B cell (primary cell): ENCODE measurements around the gene DVL1. TPM values are rescaled to one million over a fixed set of nuclear protein-coding genes. Genes with fewer than 3 reads are reported as not detected.

Source experiments
- ATAC-seq: fragments of 200-7000 bp; cut with Tn5 transposase; one replicate; pipeline ENCODE4 v1.10.0; 2021; ENCODE audit warnings: low read depth, mild to moderate bottlenecking, moderate number of reproducible peaks, moderate library complexity
- CTCF ChIA-PET: fragments of 350-600 bp; sonication (Branson Sonifier 250); formaldehyde crosslinking; loops from one replicate; lab custom pipeline; 2021; ENCODE audit warnings: antibody characterized with exemption, inconsistent platforms; lab: Charles Lee
- POLR2A ChIA-PET: fragments of 350-600 bp; sonication (Branson Sonifier 250); formaldehyde crosslinking; loops from one replicate; lab custom pipeline; 2021; ENCODE audit warnings: antibody characterized with exemption; lab: Charles Lee
- DNase-seq: peaks from one replicate; pipeline ENCODE4 v3.0.0; 2013
- H2AFZ ChIP-seq: 2 replicates; pipeline ENCODE4 v1.6.1; 2012; ENCODE audit warnings: mild to moderate bottlenecking, low read depth, low read length; ENCODE audit not compliant: insufficient read depth, poor library complexity, severe bottlenecking
- H3K27ac ChIP-seq, 2 donors: 1 replicate in 1 of 2; 2 replicates in 1 of 2; pipeline ENCODE4 v1.5.1; 2012 to 2013; ENCODE audit warnings: low read length in 2 of 2, mild to moderate bottlenecking in 2 of 2, moderate library complexity in 1 of 2
- H3K27me3 ChIP-seq, 4 experiments: fragments of 200-600 bp in 1 of 4; sonication (generic) in 1 of 4; replicated peaks in 1 of 4; 1 replicate in 2 of 4; 2 replicates in 2 of 4; pipeline versions ENCODE4 v1.6.1 to v1.7.0; 2013 to 2016; ENCODE audit warnings: low read length in 3 of 4, mild to moderate bottlenecking in 2 of 4, mixed read lengths in 1 of 4, moderate library complexity in 1 of 4; ENCODE audit not compliant: insufficient read depth in 4 of 4, control insufficient read depth in 3 of 4; ENCODE audit errors: control extremely low read depth in 1 of 4
- H3K36me3 ChIP-seq, 2 experiments: replicated peaks in 1 of 2; 1 replicate in 1 of 2; 2 replicates in 1 of 2; pipeline versions ENCODE4 v1.6.1 to v1.7.1; 2013; ENCODE audit warnings: low read length in 1 of 2; ENCODE audit not compliant: insufficient read depth in 2 of 2, control insufficient read depth in 1 of 2; ENCODE audit errors: control extremely low read depth in 1 of 2, extremely low read depth in 1 of 2
- H3K4me1 ChIP-seq, 2 donors: fragments of 200-600 bp in 1 of 2; sonication (generic) in 1 of 2; 1 replicate in 1 of 2; 2 replicates in 1 of 2; pipeline versions ENCODE4 v1.5.1 to v1.6.1; 2013 to 2017; ENCODE audit warnings: low read length in 2 of 2; ENCODE audit not compliant: control insufficient read depth in 2 of 2, insufficient read depth in 2 of 2
- H3K4me2 ChIP-seq: replicated peaks from 2 replicates; pipeline ENCODE3; 2012; ENCODE audit warnings: mild to moderate bottlenecking, low read depth, low read length; ENCODE audit not compliant: poor library complexity, severe bottlenecking
- H3K4me3 ChIP-seq, 5 experiments: fragments of 200-600 bp in 1 of 5; sonication (generic) in 1 of 5; 1 replicate in 3 of 5; 2 replicates in 2 of 5; pipeline versions ENCODE4 v1.5.1 to v1.7.0; 2011 to 2016; ENCODE audit warnings: low read length in 4 of 5, mild to moderate bottlenecking in 4 of 5, low read depth in 2 of 5, control low read depth in 1 of 5, moderate library complexity in 1 of 5; ENCODE audit not compliant: insufficient read depth in 1 of 5; ENCODE audit errors: control extremely low read depth in 1 of 5, extremely low read depth in 1 of 5
- H3K79me2 ChIP-seq: fragments of 200-600 bp; sonication (generic); one replicate; pipeline ENCODE4 v1.6.0; 2016; ENCODE audit warnings: low read length; ENCODE audit not compliant: control insufficient read depth, insufficient read depth
- H3K9ac ChIP-seq: fragments of 200-600 bp; sonication (generic); 2 replicates; pipeline ENCODE4 v1.6.1; 2017; ENCODE audit warnings: mild to moderate bottlenecking, low read length, moderate library complexity
- H3K9me3 ChIP-seq, 3 donors: one replicate each; pipeline versions ENCODE4 v1.6.1 to v1.7.1; 2013; ENCODE audit warnings: low read length in 2 of 3; ENCODE audit not compliant: control insufficient read depth in 2 of 3, insufficient read depth in 1 of 3; ENCODE audit errors: control extremely low read depth in 1 of 3
- H4K20me1 ChIP-seq: 2 replicates; pipeline ENCODE4 v1.6.0; 2012; ENCODE audit warnings: mild to moderate bottlenecking, low read length; ENCODE audit not compliant: insufficient read depth, control insufficient read depth, poor library complexity, severe bottlenecking
- H3K27ac Mint-ChIP-seq: one replicate; pipeline ENCODE4 v1.8.0; 2021; ENCODE audit warnings: mixed read lengths
- H3K27me3 Mint-ChIP-seq: one replicate; pipeline ENCODE4 v1.8.0; 2021; ENCODE audit warnings: mixed read lengths
- H3K4me1 Mint-ChIP-seq: one replicate; pipeline ENCODE4 v1.8.0; 2021; ENCODE audit warnings: mixed read lengths
- H3K4me3 Mint-ChIP-seq: one replicate; pipeline ENCODE4 v1.8.0; 2021; ENCODE audit warnings: mixed read lengths
- H3K9me3 Mint-ChIP-seq: one replicate; pipeline ENCODE4 v1.8.0; 2022; ENCODE audit warnings: mixed read lengths; ENCODE audit not compliant: insufficient read depth
- EZH2 ChIP-seq: IDR thresholded peaks from 2 replicates; pipeline ENCODE4 v1.6.1; 2012; ENCODE audit warnings: borderline replicate concordance, low read depth, mild to moderate bottlenecking, moderate library complexity, low read length; ENCODE audit not compliant: insufficient read depth, poor library complexity, severe bottlenecking
- WGBS: methylation state at CpG from one replicate; pipeline ENCODE4 v1.1.5; 2013; ENCODE audit warnings: missing lambda C conversion rate; ENCODE audit not compliant: insufficient coverage; 5-methylcytosine and 5-hydroxymethylcytosine counted together
- intact Hi-C: fragments of 100-400 bp; cut with micrococcal nuclease; formaldehyde crosslinking; loops from one replicate; pipeline ENCODE4 v1.10.0; 2022
- polyA plus RNA-seq: library from polyadenylated mRNA; depleted of rRNA; stranded (reverse); fragments of >200 nt; gene quantifications from 2 replicates; pipeline ENCODE4 v1.2.3, GENCODE V29; 2012
- total RNA-seq, 2 donors: library from RNA; stranded (reverse); fragments of 120-200 nt in 1 of 2; gene quantifications; 1 replicate in 1 of 2; 2 replicates in 1 of 2; pipeline versions ENCODE4 v1.2.3 to v1.2.4, GENCODE V29; 2013 to 2022
- TF ChIP-seq, protein P1 (sequence below): fragments of 200-600 bp; IDR thresholded peaks from one replicate; pipeline ENCODE4 v1.8.0; 2022; ENCODE audit warnings: antibody characterized with exemption, mild to moderate bottlenecking

DVL1 gene
- total and polyA plus RNA-seq, 2 donors (not counting 1 experiment from before 2014, with no cell fraction given): 46.1 to 53.5 TPM

- POLR2A ChIA-PET: interaction anchor here (0.5 to 1.9 kb wide), 5 partner anchors 11 to 1257 kb away, joined by 3 to 8 read pairs (median 3); no protein-coding TSS in a partner anchor
- peaks cover 11% of the 10 kb centered on the region for H3K4me1 Mint-ChIP-seq
- peak overlapping the region; percentile 50 for H3K27ac Mint-ChIP-seq
- CTCF ChIA-PET: interaction anchor here (0.6 to 4.3 kb wide), 28 partner anchors 9 to 311 kb away, joined by 3 to 118 read pairs (median 5); partner anchors contain the start of genes AGRN, PERM1 and UBE2J2
- no peak overlapping the region for H3K9ac ChIP-seq
- no peaks in the 10 kb centered on the region for H3K9me3 Mint-ChIP-seq
- DNase-seq: peak; percentile 87
- peak; percentile 84 for ATAC-seq
- H3K9me3 ChIP-seq: no peaks in the 10 kb centered on the region
- H3K36me3 ChIP-seq: no peaks in the 10 kb centered on the region
- H3K4me1 ChIP-seq: peaks cover 0 to 16% of the 10 kb centered on the region in 2 donors
- H3K27me3 ChIP-seq: no peaks in the 10 kb centered on the region
- intact Hi-C loops: loop anchor here (2.0 kb wide), 3 partner anchors 169 to 307 kb away; no protein-coding TSS in a partner anchor
- TF ChIP-seq, protein P1, sequence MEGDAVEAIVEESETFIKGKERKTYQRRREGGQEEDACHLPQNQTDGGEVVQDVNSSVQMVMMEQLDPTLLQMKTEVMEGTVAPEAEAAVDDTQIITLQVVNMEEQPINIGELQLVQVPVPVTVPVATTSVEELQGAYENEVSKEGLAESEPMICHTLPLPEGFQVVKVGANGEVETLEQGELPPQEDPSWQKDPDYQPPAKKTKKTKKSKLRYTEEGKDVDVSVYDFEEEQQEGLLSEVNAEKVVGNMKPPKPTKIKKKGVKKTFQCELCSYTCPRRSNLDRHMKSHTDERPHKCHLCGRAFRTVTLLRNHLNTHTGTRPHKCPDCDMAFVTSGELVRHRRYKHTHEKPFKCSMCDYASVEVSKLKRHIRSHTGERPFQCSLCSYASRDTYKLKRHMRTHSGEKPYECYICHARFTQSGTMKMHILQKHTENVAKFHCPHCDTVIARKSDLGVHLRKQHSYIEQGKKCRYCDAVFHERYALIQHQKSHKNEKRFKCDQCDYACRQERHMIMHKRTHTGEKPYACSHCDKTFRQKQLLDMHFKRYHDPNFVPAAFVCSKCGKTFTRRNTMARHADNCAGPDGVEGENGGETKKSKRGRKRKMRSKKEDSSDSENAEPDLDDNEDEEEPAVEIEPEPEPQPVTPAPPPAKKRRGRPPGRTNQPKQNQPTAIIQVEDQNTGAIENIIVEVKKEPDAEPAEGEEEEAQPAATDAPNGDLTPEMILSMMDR: peak; percentile 74
- TF ChIP-seq EZH2: no peak
- no peak overlapping the region for H3K4me3 Mint-ChIP-seq
- peak overlapping the region; percentile 20 for H3K4me2 ChIP-seq
- no peaks in the 10 kb centered on the region for H3K27me3 Mint-ChIP-seq
- H3K4me3 ChIP-seq: no peak overlapping the region
- H2AFZ ChIP-seq: no peak overlapping the region
- H3K27ac ChIP-seq: no peak overlapping the region
- 54% methylated on average over 45 of the region's 45 CpGs for WGBS
- no peaks in the 10 kb centered on the region for H4K20me1 ChIP-seq
- no peaks in the 10 kb centered on the region for H3K79me2 ChIP-seq
These were observed 57.4 kb downstream of the DVL1 start for GRCh38 chr1:1291548-1292441.
